GM12801 (cell line): Measurements from ENCODE around the gene CAVIN4.

Experiments used
- CTCF ChIP-seq: IDR thresholded peaks from one replicate; pipeline ENCODE4 v1.5.1; 2011; ENCODE audit warnings: control low read depth; ENCODE audit not compliant: insufficient read length; ENCODE audit errors: extremely low read depth

CAVIN4 gene

DNA sequence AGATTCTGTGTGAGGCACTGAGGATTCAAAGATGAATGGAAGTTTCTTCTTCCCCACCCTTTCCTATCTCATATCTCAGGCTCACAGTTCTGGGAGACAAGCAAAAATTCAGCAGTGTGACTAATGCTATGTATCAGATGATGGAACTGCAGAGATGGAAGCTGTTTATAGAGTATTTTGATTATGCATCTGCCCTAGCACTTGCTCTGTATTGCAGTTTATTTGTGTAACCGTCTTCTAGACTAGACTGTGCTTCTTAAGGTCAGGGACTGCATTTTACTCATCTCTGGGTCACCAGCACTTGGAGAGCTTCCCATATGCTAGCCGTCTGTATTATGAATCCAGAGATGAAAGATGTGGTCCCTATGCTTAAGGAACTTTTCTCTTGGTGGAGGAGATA, 12.6 kb downstream of the CAVIN4 start:
- no peak for TF ChIP-seq CTCF

GRCh38 chr9:100591139-100591538, 13.3 kb downstream of the CAVIN4 start:
- no peak for TF ChIP-seq CTCF

DNA sequence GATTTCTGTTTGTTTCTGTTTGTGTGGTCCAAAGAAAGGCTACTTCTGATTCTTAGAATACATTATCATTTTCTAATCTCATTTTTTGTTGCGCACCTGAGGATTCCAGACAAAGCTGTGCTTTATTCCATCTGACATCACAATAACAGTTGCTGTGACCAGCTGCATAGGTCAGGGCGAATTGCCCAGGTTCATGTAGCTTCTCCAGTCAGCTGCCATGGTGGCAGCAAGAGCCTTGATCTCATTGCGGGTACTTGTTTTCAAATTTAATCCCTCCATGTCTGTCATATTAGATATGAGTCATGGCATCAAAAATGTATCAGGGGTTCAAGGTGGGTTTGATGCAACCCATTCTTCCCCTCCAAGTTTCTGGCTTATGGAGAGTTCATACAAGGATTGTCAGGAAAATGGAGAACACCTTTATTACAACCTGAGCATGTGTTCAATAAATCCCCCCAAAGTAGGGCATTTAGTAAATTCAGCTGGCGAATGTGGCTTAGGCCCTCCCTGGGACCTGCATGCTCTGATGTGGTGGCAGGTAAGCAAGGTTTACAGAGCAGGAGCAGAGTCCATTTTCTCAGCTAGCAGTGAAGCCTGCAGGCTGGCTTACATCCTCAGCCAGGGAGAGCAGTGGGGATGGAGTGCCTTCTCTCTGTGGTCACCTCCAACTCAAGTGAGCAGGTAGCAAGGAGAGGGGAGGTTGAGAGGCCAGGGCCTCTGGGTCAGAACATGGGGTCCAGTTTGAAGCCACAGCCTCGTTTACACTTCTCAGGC, 13.9 kb downstream of the CAVIN4 start:
- no peak for TF ChIP-seq CTCF

DNA sequence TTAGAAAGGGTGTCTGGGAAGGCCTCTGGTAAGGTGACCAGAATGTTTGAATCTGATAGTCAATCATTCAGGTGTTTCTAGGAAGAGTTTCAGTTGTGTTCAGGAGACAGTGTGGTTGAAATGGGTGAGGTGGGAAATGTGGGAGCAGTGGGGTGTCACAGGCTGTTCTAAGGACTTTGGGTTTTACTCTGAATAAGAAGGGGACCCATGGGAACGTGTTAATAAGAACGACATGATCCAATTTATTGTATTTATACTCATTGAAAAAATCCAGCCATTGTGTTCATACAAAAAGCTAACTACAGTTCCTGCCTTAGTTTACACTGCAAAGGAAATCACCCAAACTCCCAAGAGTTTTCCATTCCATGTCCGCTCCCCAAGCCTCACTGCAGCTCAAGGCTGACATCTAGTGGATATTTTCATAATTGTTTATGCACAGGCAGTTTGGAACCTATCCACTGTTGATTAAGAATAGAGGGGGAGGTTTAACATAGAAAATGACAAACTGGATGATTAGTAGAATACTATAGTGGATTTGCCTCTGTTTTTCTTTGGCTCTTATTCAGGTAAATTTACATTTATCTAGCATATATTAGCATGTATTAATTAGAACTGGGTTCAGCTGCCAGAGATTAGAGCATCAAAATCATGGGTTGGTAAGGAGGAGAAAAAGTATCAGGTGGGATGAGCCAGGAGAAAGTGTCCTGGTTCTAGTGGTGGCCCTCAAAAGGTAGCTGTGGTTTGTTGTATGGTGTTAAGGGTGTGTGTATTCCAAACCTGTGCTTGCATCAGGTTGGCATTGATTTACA, 17.7 kb downstream of the CAVIN4 start:
- TF ChIP-seq CTCF, result peak; percentile 77

GRCh38 chr9:100597236-100597635, 19.4 kb downstream of the CAVIN4 start:
- no peak for TF ChIP-seq CTCF

- TF ChIP-seq CTCF, result no peak
These were observed 20.8 kb downstream of the CAVIN4 start for GRCh38 chr9:100598641-100599145.

DNA sequence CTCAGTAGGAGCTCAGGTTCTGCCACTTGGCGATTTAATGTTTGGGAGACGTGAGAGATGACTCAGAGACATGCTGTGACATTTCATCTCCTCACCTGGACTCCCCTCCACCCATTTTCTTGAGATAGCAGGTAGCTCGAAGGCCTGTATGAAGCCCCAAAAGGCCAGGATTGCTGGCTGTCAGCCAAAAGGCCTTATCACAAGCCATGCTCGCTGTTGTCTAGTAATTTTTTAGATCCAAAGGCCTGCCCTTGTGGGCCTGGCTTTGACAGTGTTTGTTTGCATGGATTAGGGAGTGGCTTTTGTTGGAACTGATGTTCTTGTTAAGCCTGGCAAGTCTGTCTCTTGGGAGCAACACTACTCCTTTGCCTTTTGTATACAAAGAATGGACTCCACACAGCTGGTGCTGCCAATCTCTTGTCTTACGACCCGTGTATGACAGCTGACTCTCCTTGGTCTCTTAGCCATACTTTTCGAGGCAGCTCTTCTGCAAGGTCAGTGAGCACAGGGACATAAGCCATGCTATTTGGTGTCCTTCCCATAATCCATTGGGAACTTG, 22.7 kb downstream of the CAVIN4 start:
- no peak for TF ChIP-seq CTCF
